HG03520 (cell line): Measurements from ENCODE around the gene EMD.
A peak's percentile ranks its signal among the peaks of the same experiment; 100 is the strongest.
"Not testable (repeated sequence)": the region's sequence is repeated elsewhere in the genome, so short reads cannot be mapped to it uniquely, and the experiment has no call there.

Experiments used
- ATAC-seq: cut with Tn5 transposase; IDR thresholded peaks from one replicate; pipeline ENCODE4 v1.9.1; 2021; ENCODE audit warnings: mild to moderate bottlenecking, moderate library complexity; ENCODE audit not compliant: unreplicated experiment

Gene EMD

DNA sequence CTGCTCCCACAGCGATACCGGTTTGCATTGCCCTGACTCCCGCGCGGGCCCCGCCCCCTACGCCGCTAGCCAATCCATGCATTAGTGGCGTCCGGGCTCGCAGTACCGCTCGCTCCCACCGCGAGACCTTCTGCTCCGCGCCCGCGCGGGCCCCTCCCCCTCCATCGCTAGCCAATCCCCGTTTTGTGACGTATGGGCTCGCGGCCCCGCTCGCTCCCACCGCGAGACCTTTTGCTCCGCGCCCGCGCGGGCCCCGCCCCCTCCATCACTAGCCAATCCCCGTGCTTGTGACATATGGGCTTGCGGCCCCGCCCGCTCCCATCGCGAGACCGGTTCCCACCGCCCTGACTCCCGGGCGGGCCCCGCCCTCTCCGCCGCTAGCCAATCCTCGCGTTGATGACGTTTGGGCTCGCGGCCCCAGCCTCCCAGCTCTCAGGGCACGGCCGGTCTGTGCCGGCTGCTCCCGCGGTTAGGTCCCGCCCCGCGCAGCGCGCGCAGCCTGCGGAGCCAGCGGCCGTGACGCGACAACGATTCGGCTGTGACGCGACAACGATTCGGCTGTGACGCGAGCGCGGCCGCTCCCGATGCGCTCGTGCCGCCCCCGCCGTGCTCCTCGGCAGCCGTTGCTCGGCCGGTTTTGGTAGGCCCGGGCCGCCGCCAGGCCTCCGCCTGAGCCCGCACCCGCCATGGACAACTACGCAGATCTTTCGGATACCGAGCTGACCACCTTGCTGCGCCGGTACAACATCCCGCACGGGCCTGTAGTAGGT is at the start of gene EMD:
Gene EMD, plus strand, starts transcription at position 497 of the 770 bp plus-strand sequence. Its CDS starts 190 bp downstream, at position 687.
- peak; percentile 74 for ATAC-seq

DNA sequence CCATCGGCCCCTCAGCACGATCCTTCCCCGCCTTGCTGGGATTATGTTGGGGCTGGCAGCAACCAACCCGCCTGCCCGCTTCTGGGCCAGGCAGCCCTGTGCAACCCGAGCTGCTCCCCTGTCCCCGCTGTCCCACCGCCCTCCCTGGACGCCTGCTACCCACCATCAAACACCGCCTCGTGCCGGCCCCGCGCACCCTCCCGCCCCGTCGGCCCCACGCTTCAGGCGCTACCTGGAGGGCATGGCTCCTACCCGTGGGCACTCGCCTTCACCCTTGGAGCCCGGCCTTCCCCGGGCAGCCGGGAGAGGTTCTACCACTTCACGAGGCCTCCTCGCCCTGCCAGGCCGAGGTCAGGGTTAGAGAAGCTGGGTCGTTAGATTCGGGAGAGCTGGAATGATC is 46.5 kb upstream of the EMD start:
- no peak for ATAC-seq

DNA sequence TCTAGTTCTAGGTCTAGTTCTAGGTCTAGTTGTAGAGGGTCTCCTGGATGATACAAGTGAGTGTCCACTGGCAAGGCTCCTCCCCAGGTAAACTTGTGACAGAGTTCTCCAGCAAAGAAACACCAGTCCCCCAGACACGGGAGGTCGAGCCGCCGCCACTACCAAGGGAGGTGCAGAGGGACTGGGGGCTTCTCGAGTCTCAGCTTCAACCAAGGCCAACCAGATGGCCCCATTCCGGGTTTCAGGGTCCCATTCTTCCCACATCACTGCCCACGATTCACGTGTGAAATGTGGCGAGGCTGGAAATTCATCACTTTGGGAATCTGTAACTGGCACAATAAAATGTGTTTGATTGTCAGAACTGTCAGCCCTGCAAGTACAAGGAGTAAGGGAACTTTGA is 46.0 kb upstream of the EMD start:
- ATAC-seq = no peak

DNA sequence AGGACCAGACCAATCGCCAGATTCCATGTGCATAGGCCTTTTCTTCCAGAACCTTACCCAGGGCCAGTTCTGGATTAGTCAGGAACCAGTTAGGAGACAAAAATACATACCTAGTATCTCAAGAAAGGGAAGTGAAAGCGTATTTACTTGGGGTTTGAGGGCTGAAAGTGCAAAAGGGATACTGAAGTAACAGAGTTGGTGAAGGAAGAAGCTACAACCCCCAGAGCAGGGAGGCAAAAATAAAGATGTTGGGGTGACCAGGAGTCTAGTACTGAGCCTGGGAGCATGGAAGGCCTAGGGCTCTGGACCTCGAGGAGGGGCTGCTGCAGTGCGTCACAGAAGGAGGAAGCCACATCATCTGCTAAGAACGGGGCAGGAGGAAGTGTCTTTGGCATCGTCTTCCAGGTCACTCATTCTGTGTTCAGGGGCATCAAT is 45.2 kb upstream of the EMD start:
- ATAC-seq = peak; percentile 48

DNA sequence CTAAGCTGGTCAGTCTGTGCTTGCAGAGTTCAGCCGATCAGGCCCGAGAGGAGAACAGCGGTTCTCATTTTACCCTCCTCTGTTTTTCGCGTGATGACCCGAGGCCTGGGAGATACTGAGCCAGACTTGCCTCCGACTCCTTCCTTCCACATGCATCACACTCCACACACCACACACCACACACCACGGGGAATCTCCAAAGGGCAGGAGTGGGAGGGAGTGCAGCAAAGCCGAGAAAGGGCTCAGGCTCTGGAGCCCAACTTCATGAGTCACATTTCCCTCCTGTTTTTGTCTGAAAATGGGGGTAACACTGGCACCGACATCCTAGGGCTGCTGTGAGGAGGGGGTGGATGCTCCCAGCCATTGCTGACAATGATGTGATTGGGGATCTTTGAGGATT is 44.6 kb upstream of the EMD start:
- ATAC-seq = no peak

DNA sequence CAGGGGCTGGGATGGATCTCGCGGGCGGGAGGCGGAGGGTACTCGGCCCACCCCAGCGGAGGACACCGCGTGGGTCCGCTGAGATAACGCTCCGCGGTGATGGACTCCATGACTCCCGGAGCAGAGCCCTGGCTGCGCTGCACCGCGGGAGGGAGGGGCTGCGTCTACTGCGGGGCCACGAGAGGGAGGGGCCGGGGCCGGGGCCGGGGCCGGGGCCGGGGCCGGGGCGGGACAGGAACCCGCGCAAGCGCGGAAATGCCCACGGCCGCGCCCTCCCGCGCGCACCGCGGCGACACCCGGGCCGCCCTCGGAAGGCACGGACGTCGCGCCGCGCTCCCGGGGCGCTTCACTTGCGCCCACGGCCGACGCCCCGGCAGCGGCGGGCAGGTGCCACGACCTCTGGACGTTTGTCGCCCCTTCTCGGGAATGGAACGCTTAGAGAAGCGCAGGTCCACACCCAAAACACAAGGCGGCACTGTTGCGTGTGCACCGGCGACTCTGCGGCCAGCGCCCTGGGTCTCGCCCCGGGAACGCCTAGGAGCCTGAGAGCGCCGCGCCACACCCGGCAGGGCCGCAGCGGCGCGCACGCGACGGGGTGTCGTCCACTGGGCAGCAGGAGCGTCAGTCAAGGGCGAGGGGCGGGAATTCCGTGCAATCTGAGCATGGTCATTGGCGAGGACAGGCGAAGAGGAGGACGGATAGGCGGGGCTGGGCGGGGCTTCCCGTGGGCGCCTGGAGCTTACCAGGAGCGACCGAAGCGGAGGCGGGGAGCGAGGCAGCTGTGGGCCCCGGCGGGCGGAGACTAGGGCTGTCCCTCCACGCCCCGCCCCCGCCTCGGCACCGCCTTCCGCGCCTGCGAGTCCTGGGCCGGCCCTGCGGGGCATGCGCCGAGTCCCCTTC is 37.4 kb upstream of the EMD start:
- peak; percentile 69 for ATAC-seq

DNA sequence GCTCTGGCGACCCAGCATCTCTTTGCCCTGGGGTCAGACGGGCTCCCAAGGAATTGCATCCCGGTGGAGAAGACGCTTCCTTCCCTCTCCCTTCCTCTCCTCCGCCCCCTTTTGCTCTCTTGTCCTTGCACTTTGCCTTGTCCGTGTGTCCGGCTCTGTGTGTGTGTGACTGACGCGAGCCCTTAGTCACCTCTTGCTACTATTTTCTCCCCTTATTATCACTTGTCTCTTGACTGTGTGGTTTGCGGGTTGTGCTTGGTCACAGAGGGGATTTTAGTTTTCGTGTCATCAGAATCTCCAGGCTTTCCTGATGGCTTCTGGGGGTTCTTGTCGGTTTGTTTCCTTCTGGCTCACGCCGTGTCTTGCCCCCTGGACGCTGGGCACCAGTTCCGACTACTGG is 36.0 kb upstream of the EMD start:
- not testable (repeated sequence) for ATAC-seq

DNA sequence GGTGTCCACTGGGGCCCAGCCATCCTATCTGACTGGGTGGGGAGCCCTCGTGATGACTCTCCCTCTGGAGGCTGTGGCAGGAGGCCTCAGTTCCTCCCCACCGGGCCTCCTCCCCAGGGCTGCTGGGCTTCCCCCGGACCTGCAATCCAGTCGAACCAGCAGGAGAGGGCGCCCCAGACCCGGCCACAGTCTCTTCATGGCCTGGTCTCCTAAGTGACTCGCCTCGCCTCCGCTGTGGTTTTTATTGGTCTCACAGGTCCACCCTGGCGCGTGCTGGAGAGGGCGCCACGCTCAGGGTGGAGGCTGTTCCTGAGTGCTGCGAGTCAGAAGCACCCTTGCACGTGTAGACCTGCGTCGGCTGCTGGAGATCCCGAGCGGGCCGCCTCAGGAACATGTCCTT is 35.5 kb upstream of the EMD start:
- ATAC-seq = not testable (repeated sequence)

DNA sequence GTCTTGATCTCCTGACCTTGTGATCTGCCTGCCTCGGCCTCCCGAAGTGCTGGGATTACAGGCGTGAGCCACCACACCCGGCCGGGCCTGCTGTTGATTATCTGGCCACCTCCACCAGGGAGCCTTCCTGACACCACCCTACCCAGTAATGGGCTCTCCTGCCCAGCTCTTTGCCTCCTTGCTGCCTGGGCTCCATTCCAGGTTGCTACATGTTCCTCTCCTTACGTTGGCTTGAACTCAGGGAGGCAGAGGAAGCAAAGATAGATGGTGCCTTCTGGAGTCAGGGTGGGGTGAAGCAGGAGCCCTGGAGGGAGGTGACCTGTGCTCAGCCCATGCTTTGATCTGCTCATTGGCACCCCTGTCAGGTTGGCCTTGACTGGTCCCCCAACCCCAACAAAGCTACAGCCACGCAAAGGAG is 31.0 kb upstream of the EMD start:
- ATAC-seq = no peak

DNA sequence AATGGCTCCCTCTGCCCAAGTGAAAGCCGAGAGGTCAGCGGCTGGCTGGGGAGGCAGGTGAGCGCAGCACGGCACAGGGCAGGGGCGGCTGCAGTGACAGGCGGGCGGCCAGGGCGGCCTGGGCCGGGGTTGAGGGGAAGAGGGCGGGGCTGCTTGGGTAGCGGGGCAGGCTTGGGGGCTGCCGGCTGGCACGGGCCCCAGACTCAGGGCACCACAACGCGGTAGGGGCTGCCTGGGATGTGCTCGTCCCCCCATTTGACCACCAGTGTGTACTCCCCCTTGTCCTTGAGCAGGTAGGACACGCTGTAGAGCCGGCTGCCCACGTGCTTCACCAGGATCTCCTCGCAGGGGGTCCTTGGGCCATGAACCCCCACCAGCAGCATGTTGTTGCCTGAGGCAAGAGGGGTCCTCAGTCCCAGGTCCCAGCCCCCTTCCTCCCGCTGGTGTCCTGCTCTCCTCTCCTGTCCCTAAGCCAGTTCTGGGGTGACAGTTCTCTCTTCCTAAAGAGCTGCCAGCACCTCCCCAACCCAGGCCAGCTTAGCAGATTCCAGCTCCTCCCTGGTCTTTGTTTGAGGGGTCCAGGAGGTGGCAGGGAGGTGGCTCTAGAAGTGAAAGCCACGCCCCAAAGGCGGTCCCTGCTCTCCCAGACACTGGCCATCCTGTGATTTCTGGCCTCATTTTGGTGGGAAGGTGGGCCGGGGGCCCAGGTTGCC is 30.3 kb upstream of the EMD start:
- ATAC-seq = no peak

DNA sequence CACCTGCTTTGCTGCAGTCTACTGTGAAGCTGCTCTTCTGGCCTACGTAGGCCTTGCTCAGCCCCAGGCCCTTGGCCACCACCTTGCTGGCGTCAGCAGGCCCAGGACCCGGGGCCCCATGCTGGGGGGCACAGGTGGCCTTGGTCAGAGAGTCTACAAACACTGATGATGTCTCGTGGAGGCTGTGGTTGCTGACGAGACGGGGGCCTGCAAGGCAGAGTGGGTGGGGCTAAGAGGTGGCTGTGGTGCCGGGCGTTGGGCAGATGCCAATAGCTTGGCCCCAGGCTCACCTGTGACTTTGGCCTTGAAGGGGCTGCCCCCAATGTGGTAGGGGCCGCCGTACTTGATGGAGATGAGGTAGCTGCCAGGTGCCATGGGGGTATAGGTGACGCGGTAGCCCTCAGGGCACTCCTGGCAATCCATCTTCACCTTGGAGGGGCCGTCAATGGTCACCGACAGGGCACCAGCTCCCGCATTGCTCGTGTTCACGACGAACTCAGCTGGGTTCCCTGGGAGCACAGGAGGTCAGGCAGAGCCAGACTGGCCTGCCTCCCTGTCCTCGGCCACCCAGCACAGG is 29.6 kb upstream of the EMD start:
- ATAC-seq = no peak

DNA sequence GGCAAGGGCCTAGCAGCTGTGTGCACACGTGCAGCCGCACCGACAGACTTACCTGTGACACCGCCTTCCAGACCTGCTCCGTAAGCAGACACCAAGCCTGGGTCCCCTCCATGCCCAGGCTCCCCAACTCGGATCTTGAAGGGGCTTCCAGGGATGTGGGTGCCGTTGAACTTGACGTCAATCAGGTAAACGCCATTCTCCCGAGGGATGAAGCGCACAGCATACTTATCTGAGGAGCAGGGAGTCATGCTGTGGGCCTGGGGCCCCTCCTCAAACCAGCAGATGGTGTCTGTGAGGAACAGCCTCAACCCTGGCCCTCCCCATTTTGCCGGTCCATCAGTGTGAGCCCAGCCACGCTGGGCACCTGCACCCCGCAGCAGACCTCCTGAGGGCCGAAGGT is 29.1 kb upstream of the EMD start:
- no peak for ATAC-seq

DNA sequence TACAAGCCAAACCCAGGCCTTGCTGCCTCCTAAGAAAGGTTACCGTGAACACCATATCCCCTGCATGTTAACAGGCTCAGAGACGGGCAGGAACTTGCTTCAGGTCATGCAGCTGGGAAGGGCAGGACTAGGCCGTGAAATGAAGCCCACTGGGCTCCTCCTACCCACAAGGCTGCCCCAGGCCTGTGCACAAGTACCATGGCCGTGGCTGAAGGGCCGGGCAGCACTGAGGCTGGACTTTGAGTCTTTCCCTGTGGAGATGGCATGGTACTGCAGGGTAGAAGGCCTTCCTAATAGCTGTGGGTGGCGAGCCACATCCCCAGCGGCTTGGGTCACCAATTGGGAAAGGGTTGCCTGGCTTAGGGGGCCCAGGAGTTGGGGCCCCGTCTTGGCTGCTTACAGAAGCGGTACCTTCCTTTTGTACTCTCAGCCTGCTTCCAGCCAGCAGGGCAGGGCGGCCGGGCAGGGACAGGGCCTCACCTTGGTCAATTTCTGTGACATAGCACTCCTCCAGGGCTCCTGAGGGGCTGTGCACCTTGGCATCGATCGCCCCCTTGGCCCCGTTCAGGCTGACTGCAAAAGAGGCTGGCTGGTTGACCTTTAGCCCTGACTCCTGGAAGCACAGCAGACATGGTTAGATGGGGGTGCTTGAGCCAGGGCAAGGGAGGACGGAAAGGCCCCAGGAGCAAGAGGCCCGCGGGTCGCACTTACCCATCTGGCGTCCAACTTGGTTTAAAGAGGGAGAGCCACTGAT is 28.5 kb upstream of the EMD start:
- no peak for ATAC-seq

DNA sequence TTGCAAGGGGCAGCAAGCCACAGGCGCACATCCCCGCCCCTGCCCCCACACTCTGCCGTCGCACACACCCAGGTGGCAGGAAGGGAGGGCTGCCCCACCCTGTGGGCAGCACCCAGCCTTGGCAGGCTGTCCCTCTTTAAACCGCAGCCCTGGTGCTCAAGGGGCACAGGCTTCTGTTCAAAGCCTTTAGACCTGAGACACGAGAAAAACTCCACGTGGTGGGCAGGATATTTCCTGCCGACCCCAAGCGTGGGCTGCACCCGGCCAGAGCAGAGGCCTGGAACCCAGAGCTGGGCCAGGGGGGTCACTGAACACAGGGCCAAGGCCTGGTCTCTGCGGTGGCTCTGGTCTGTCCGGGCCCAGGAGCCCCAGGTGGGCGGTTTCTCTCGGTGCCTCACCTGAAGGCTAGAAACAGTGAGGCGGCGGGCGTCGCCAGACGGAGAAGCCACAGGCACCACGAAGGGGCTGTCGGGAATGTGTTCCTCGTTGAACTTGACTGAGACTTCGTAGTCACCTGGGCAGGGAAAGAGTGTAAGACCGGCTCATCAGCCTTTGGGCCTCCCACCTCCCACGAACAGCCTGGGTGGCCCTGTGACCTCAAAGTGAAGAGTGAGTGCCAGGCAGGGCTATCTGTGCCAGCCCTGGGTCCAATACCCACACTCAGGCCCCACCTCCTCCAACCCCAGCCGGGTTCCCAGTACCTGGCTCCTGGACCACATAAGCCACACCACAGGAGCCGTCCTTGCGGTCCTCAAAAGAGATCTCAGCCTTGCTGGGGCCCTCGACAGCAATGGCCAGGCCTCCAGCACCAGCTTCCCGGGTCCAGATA is 27.7 kb upstream of the EMD start:
- no peak for ATAC-seq

DNA sequence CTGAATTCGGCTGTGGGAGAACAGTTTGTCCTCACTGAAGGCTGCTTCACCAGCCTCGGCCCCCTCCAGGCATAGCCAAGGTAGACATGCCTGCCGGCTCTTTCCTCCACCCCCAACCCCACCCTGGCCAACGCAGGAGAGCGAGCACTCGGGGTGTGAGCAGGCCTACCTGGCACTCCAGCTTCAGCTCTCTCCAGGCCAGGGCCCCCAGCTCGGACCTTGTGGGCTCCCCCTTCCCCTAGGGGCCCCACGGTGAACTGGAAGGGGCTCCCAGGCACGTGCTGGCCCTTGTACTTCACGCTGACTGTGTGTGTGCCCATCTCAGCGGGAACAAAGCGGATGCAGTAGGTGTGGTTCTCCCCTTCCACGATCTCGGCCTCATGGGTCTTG is 27.1 kb upstream of the EMD start:
- no peak for ATAC-seq

DNA sequence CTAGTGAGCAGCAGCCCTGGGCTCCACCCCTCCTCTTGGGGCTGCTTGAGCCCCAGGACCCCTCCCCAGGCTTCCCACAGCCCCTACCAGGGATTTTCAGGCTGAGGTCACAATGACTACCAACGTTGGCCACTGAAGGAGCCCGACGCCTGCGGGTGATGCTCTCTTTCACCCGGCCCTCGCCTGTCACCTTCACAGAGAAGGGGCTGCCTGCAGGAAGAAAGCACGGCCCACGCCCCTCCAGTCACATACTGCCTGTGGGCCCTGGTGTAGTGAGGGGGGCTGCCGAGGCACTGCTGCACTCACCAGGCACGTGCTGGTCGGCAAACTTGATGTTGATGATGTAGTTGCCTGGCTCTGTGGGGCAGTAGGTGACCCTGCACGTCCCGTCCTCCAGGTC is 26.6 kb upstream of the EMD start:
- ATAC-seq = no peak

DNA sequence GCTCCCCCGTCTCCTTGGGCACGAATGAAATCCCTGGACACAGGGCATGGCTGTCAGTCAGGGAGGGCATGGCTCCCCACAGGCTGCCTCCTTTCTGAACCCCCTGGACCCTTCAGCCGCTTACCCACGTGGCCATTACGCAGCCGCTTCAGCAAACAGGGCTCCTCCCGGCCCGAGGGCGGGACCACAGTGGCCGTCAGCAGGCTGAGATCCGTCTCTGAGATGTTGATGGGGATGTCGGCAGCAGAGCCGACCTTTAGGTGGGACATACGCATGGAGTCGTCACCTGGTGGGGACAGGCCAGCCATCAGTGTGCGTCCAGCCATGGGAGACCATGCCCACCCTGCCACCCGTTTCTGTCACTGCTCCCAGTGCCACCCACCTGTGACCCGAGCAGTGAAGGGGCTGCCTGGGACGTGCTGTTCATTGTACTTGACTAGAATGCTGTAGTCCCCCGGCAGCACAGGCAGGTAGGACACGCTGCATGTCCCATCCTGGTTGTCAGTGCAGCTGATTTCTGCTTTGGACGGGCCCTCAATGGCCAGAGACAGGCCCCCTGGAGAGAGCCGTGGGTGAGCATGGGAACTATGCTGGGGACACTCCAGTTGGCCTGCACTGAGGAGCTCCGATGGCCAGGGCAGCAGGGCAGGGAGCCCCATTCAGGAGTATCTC is 25.8 kb upstream of the EMD start:
- ATAC-seq = no peak

DNA sequence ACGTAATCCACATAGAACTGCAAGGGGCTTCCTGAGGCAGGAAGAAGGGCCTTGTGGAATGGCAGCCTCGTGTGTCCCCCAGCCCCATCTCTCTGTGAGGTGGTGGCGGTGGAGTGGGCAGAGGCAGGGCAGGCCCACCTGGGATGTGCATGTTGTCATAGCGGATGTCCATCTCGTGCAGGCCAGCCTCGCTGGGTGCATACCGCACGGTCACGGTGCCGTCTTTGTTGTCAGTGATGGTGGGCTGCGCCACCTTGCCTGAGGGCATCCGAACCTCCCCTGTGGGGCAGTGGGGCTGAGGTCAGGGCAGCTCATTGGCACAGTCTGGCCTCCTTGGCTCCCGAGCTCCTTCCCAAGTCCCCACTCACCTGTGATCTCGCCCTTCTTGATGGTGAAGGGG is 25.1 kb upstream of the EMD start:
- ATAC-seq = no peak

DNA sequence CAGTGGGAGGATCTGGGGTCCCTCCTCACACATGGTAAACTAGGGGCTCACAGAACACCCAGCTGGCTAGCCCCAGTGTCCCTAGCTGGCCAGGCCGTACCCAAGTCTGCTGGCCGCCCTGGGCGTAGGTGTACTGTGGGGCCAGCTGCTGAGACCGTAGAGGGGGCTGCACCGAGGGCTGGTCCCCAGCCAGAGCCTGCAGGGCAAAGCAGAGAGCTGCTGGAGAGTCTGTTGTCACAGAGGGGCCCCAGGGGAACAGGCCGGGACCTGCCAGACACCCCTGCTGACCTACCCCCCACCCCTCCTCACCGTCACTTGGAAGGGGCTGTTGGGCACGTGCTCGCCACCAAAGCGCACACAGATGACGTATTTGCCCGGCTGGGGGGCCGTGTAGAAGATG is 24.6 kb upstream of the EMD start:
- ATAC-seq = no peak
